SK-MEL-5 (cell line): ENCODE measurements around the gene TRIM54. TPM values are rescaled to one million over a fixed set of nuclear protein-coding genes. Genes with fewer than 3 reads are reported as not detected.
A peak's percentile ranks its signal among the peaks of the same experiment; 100 is the strongest.
"Not testable (repeated sequence)": the region's sequence is repeated elsewhere in the genome, so short reads cannot be mapped to it uniquely, and the experiment has no call there.

Source experiments
- DNase-seq: peaks from one replicate; pipeline ENCODE4 v3.0.0-alpha.2; 2016; ENCODE audit warnings: low read depth, low spot score
- in situ Hi-C: cut with HindIII; loops from 2 replicates; pipeline ENCODE4 v1.10.0; 2016; ENCODE audit warnings: low sequenced_read_pairs, high pct_unique_total_duplicates, low pct_unique_long_range_greater_than_20kb
- total RNA-seq: library from RNA; depleted of rRNA; stranded (reverse); fragments of >200 nt; shearing (Covaris generic); gene quantifications from 2 replicates; pipeline ENCODE4 v1.2.3, GENCODE V29; 2014

TRIM54 gene
- total RNA-seq, 1 experiment from 2014 or later, result not detected

GRCh38 chr2:27251766-27252165, 30.5 kb upstream of the TRIM54 start:
- in situ Hi-C loops, result no loop called here
- DNase-seq, result no peak

GRCh38 chr2:27255187-27255586, 27.0 kb upstream of the TRIM54 start:
- in situ Hi-C loops, result no loop called here
- DNase-seq, result no peak

GRCh38 chr2:27255660-27256059, 26.6 kb upstream of the TRIM54 start:
- DNase-seq, result no peak
- in situ Hi-C loops, result no loop called here

GRCh38 chr2:27256855-27257454, 25.3 kb upstream of the TRIM54 start:
- no peak for DNase-seq
- in situ Hi-C loops, result no loop called here

- in situ Hi-C loops, result no loop called here
- DNase-seq, result no peak
Observed at GRCh38 chr2:27258051-27258450, 24.2 kb upstream of the TRIM54 start.

GRCh38 chr2:27261241-27261925, 20.8 kb upstream of the TRIM54 start:
- DNase-seq, result no peak
- in situ Hi-C loops, result no loop called here

- in situ Hi-C loops, result no loop called here
Observed at GRCh38 chr2:27261926-27262298, 20.3 kb upstream of the TRIM54 start.

GRCh38 chr2:27262379-27263286, 19.6 kb upstream of the TRIM54 start, which contains the start of gene SLC30A3:
SLC30A3 (minus strand) TSS chr2:27263047; CDS start chr2:27262906, 141 bp downstream.
- DNase-seq, result peak; percentile 39
- in situ Hi-C loops, result no loop called here

More at GRCh38 chr2:27261926-27262298, 20.3 kb upstream of the TRIM54 start:
- no peak for DNase-seq

GRCh38 chr2:27263287-27264252, 18.7 kb upstream of the TRIM54 start:
- in situ Hi-C loops, result no loop called here
- DNase-seq, result no peak

GRCh38 chr2:27264253-27264752, 17.9 kb upstream of the TRIM54 start:
- no peak for DNase-seq
- in situ Hi-C loops, result no loop called here

- peak; percentile 58 for DNase-seq
- in situ Hi-C loops, result no loop called here
Observed at GRCh38 chr2:27264753-27265535, 17.3 kb upstream of the TRIM54 start.

GRCh38 chr2:27265536-27265870, 16.7 kb upstream of the TRIM54 start:
- no peak for DNase-seq
- in situ Hi-C loops, result no loop called here

- DNase-seq, in situ Hi-C loops: not testable (repeated sequence)
Observed at GRCh38 chr2:27268296-27268695, 13.9 kb upstream of the TRIM54 start.

GRCh38 chr2:27270131-27270530, 12.1 kb upstream of the TRIM54 start:
- DNase-seq, result no peak
- in situ Hi-C loops, result no loop called here

GRCh38 chr2:27270670-27271069, 11.6 kb upstream of the TRIM54 start:
- in situ Hi-C loops, result no loop called here
- no peak for DNase-seq

GRCh38 chr2:27271631-27272340, 10.4 kb upstream of the TRIM54 start:
- DNase-seq, result no peak
- in situ Hi-C loops, result no loop called here
